Stomach (tissue), 4 donors: Measurements from ENCODE around the gene COX5A.

Experiments
- EP300 ChIP-seq: sonication (generic); formaldehyde crosslinking; IDR thresholded peaks from one replicate; pipeline ENCODE4 v1.6.1; 2017; ENCODE audit warnings: antibody characterized with exemption
- TF ChIP-seq, protein P1 (sequence below), 7 experiments: fragments of 450-650 bp in 4 of 7; fragments of 200-600 bp in 3 of 7; sonication (generic) in 3 of 7; IDR thresholded peaks; one replicate each; pipeline ENCODE4 v1.5.1; 2016 to 2019; ENCODE audit warnings: antibody characterized with exemption in 7 of 7, control low read depth in 2 of 7, mild to moderate bottlenecking in 1 of 7

DNA sequence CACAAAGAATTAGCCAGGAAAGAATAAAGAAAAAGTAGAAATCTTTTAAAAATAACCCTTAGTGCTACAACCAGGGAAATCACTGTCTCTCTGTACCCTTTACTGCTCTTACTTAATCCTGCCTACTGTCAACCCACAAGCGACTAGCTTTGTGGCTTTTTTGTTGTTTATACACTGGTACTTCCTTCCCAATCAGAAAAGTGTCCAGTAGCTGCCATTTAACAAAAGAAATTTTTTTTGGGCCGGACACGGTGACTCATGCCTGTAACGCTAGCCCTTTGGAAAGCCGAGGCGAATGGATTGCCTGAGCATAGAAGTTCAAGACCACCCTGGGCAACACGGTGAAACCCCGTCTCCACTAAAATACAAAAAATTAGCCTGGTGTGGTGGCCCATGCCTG, 17.4 kb downstream of the COX5A start:
- TF ChIP-seq, protein P1, sequence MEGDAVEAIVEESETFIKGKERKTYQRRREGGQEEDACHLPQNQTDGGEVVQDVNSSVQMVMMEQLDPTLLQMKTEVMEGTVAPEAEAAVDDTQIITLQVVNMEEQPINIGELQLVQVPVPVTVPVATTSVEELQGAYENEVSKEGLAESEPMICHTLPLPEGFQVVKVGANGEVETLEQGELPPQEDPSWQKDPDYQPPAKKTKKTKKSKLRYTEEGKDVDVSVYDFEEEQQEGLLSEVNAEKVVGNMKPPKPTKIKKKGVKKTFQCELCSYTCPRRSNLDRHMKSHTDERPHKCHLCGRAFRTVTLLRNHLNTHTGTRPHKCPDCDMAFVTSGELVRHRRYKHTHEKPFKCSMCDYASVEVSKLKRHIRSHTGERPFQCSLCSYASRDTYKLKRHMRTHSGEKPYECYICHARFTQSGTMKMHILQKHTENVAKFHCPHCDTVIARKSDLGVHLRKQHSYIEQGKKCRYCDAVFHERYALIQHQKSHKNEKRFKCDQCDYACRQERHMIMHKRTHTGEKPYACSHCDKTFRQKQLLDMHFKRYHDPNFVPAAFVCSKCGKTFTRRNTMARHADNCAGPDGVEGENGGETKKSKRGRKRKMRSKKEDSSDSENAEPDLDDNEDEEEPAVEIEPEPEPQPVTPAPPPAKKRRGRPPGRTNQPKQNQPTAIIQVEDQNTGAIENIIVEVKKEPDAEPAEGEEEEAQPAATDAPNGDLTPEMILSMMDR (IDR thresholded peaks at IDR 0.05) = no peak
- TF ChIP-seq EP300 = no peak
